Small intestine (tissue), 7 donors: Measurements from ENCODE around the gene TULP4. TPM values are rescaled to one million over a fixed set of nuclear protein-coding genes. Genes with fewer than 3 reads are reported as not detected.

Experiments used
- DNase-seq, 2 donors: peaks; one replicate each; pipeline versions ENCODE4 v3.0.0 to v3.0.0-alpha.2; 2013
- FAIRE-seq: peaks from 2 replicates; lab custom pipeline; 2012; peaks lifted over from hg19 to GRCh38; lab: Jason Lieb, UNC
- H3K27ac ChIP-seq, 3 donors: one replicate each; pipeline ENCODE4 v1.5.1; 2013; ENCODE audit warnings: low read length in 2 of 3, mild to moderate bottlenecking in 2 of 3, control low read depth in 1 of 3, inconsistent platforms in 1 of 3, low read depth in 1 of 3, moderate library complexity in 1 of 3
- H3K27me3 ChIP-seq, 3 donors: one replicate each; pipeline ENCODE4 v1.6.1; 2013; ENCODE audit warnings: low read length in 3 of 3, inconsistent platforms in 1 of 3; ENCODE audit not compliant: control insufficient read depth in 3 of 3, insufficient read depth in 3 of 3
- H3K36me3 ChIP-seq, 3 donors: one replicate each; pipeline ENCODE4 v1.6.1; 2013; ENCODE audit warnings: low read length in 3 of 3, inconsistent platforms in 1 of 3, low read depth in 1 of 3, mild to moderate bottlenecking in 1 of 3, moderate library complexity in 1 of 3; ENCODE audit not compliant: control insufficient read depth in 3 of 3, insufficient read depth in 2 of 3
- H3K4me1 ChIP-seq, 3 donors: one replicate each; pipeline ENCODE4 v1.6.1; 2013; ENCODE audit warnings: low read length in 2 of 3, inconsistent platforms in 1 of 3, low read depth in 1 of 3, mild to moderate bottlenecking in 1 of 3, moderate library complexity in 1 of 3; ENCODE audit not compliant: control insufficient read depth in 3 of 3, insufficient read depth in 2 of 3
- H3K4me3 ChIP-seq, 3 donors: one replicate each; pipeline ENCODE4 v1.5.1; 2013; ENCODE audit warnings: low read length in 3 of 3, control low read depth in 1 of 3, inconsistent platforms in 1 of 3, low read depth in 1 of 3, mild to moderate bottlenecking in 1 of 3, moderate library complexity in 1 of 3
- H3K9me3 ChIP-seq, 2 donors: one replicate each; pipeline ENCODE4 v1.6.1; 2013; ENCODE audit warnings: low read depth in 1 of 2, low read length in 1 of 2; ENCODE audit not compliant: control insufficient read depth in 2 of 2, insufficient read depth in 1 of 2
- WGBS, 3 donors: extraction: QIAGEN DNeasy Blood & Tissue Kit; methylation state at CpG; one replicate each; pipeline ENCODE4 v1.1.7; 2013; 5-methylcytosine and 5-hydroxymethylcytosine counted together
- polyA plus RNA-seq, 4 donors: library from polyadenylated mRNA; stranded (reverse) in 3 of 4; unstranded in 1 of 4; fragments of 200-250 nt in 3 of 4; fragments of 120-200 nt in 1 of 4; gene quantifications; one replicate each; pipeline versions ENCODE4 v1.2.1 to v1.2.3, GENCODE V29; 2013
- donor health status: healthy with polysubstance abuse.
- donor health status: control.
- donor health status: control.
- donor health status: Bipolar disorder and iron deficiency.
- donor health status: healthy.

The TULP4 gene
- polyA plus RNA-seq, 4 donors = 7.2 to 30.7 (median 10.7) TPM

DNA sequence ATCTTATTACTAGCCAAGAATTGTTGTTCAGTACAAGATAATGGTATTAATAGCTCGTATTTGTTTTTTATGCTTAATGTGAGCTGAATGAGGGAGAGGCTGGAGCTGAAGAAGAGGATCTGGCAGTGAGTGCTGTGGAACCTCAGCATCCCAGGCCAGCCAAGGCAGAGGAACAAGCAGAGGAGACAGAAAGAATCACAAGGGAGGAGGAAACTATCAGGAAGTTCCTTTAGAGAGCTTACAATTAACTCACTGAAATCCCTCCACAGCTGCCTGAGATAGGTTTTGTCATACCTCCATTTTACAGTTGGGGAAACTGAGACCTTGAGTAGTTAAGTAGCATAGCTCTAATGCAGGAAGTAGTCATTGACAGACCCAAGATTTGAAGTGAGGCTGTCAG lies 39.9 kb upstream of the TULP4 start:
- H3K36me3 ChIP-seq = peaks cover 0 to 15% (median 2%) of the 10 kb centered on the region in 3 donors
- H3K27ac ChIP-seq = no peak overlapping the region
- no peak overlapping the region for H3K4me3 ChIP-seq
- FAIRE-seq = no peak
- H3K9me3 ChIP-seq = no peaks in the 10 kb centered on the region
- WGBS, 3 donors = 93 to 99% (median 96%) methylated on average over 1 of the region's 1 CpG
- DNase-seq = no peak
- H3K4me1 ChIP-seq = peaks cover 0 to 5% (median 0%) of the 10 kb centered on the region in 3 donors
- no peaks in the 10 kb centered on the region for H3K27me3 ChIP-seq

DNA sequence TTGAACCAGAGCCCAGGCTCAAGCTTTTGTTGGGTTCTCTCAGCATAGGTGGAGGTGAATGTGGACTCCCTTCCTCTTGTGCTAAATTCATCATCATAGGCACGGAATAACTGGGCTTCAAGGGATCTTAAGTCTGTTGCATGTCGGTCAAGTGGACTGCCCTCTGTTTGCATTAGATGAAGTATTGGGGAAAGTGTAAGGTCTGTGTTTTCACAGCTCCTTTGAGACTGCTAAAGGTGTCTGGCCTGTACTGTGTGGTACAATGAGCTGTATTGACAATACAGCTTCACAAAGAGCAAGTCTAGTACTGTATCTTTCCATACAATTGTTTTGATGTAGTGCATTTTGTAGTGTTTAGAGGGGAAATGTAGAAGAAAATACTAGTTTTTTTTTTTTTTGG lies 34.3 kb upstream of the TULP4 start:
- DNase-seq (no peak), FAIRE-seq (no peak)
- Histone ChIP-seq H3K9me3 (no peaks in the 10 kb centered on the region), H3K27ac (no peak overlapping the region), H3K27me3 (no peaks in the 10 kb centered on the region), H3K4me1 (no peaks in the 10 kb centered on the region), H3K4me3 (no peak overlapping the region), H3K36me3 (peaks cover 0 to 8% (median 0%) of the 10 kb centered on the region in 3 donors)
- 88 to 98% (median 90%) methylated on average over 2 of the region's 2 CpGs for WGBS, 3 donors

DNA sequence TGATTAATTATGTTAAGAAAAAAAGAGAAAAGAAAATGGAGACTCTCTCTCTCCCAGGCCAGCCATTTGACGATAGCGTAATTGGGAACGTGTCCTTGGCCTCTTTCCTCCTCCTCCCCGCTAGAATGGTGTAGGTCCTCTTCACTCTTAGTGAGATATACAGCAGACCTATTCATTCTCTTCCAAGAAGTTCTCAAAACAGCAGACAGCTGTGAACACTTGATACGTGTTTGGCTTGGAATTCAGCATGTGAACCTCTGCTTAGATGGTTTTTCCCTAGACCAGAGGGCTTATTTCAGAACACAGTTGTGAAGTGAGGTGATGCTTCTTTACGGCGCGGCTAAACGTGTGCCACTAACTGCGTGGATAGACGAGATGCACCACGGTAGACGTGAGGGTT lies 32.6 kb upstream of the TULP4 start:
- Histone ChIP-seq H3K27ac (peak overlapping the region in 1 of 3 donors; percentile 3), H3K4me3 (no peak overlapping the region), H3K4me1 (no peaks in the 10 kb centered on the region), H3K36me3 (peaks cover 0 to 12% (median 4%) of the 10 kb centered on the region in 3 donors), H3K9me3 (no peaks in the 10 kb centered on the region), H3K27me3 (no peaks in the 10 kb centered on the region)
- 83 to 97% (median 96%) methylated on average over 13 of the region's 13 CpGs for WGBS, 3 donors
- no peak for FAIRE-seq
- no peak for DNase-seq

DNA sequence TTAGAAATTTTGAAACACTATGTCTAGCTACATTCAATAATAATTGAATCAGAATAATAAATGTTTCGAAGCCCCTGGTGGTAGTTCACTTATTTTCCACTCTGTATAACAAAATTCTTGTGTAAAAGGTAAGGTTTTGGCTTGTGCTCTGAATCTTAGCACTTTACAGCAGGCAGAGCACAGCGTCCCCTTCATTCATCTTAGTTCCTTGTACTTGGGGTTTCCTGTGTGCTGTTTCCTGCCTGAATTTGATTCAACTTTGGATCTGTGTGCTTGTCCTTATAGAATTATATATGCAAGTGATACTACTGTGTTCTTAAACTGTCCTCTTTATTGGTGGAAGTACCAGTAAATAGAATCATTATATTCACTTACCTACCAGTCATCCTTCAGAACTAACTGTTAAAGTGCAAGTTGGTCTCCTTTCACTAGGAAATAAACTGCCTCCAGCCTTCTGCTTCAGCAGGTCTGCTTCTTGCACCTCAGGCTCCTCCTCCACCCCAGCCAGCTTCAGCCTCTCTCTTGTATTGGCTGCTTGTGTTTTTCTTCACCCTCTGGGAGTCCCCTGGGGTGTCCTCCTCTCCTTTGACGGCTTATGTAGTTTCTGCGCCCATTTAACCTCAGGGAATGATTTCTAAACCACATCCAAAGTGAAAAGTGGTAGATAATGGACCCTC lies 28.8 kb upstream of the TULP4 start:
- Histone ChIP-seq H3K9me3 (no peaks in the 10 kb centered on the region), H3K27me3 (no peaks in the 10 kb centered on the region), H3K4me3 (no peak overlapping the region), H3K27ac (peak overlapping the region; percentile 1 to 84 (median 46)), H3K4me1 (peaks cover 0 to 13% (median 8%) of the 10 kb centered on the region in 3 donors), H3K36me3 (peaks cover 0 to 17% (median 4%) of the 10 kb centered on the region in 3 donors)
- 66 to 78% (median 77%) methylated on average over 4 of the region's 4 CpGs for WGBS, 3 donors
- FAIRE-seq = no peak
- DNase-seq = no peak

DNA sequence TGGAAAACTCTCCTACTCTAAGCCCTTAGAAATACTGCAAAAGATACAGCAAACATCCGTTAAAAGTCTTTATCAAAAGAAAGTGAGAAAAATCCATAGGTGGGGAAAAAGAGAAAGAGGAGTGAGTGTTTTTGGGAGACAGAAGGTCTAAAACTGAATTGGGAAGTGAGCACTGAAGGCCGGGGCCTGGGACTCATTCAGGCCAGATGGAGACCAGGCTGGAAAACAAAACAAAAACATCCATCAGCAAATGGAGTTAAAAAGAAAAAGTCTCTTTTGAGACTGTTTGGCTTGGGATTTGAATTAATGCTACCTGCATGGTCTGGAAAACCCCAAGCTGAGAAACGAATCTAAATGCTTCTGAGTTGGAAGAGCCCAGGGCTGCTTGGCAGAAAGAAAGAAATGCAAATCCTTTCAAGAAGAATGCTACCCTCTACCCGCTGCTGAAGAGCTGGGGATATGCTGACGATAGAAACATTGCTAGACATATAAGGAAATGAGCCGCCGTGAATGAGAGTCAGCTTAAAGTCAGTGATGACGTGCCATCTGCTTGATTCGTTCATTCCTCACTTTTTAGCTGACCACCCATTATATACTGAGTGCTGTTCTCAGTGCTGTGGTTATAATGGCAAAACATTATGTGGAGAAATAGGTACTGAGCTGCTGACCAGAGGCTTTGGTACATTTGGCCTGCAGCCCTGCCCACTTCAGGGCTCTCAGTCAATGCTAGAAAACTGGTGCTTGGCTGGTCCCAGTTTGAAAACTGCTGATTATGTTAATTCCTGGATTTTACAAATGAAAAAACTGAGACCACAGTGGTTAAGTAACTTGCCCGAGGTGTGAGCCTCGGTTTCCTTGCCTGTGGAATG lies 28.0 kb upstream of the TULP4 start:
- H3K27me3 ChIP-seq = no peaks in the 10 kb centered on the region
- peak in 1 of 2 donors; percentile 26 for DNase-seq
- WGBS, 3 donors = 60 to 84% (median 73%) methylated on average over 11 of the region's 11 CpGs
- H3K4me3 ChIP-seq = no peak overlapping the region
- H3K27ac ChIP-seq = peak overlapping the region; percentile 1 to 90 (median 46)
- H3K4me1 ChIP-seq = peaks cover 0 to 13% (median 8%) of the 10 kb centered on the region in 3 donors
- FAIRE-seq = no peak
- peaks cover 0 to 17% (median 4%) of the 10 kb centered on the region in 3 donors for H3K36me3 ChIP-seq
- no peaks in the 10 kb centered on the region for H3K9me3 ChIP-seq

DNA sequence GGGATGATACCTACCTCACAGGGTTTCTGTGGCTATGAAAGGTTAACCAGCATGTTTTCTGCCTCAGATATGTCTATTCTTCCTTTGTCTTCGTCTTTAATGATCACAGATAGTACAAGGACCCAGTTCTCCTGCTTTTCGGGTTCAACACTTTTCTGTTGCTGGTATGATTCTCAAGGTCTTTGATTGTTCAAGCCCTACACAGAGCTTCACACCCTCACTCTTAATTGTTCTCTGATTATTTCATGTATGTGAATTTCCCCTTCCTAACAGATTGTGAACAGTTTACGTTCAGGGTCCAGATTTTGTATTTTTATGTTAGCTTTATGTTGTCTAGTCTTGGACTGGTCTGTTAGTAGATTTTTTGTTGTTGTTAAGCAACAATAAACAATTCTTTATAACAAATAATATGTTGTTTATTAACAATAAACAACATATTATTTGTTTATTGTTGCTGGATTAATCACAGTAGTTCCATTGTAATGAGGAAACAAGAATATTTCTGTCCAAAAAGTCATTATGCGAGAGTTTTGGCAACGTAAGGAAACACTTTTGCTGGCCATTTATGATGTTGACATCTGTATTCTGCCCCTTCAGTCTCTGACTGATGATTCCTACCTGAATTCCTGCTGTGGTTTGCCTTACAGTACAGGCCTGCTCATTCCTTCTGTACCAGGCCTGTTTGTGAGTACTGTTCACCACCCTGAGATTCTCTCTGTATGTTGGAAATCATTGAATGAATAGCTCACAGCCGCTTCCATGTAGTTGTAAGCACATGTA lies 27.2 kb upstream of the TULP4 start:
- H3K9me3 ChIP-seq = no peaks in the 10 kb centered on the region
- no peak for DNase-seq
- WGBS, 3 donors = 87 to 91% (median 89%) methylated on average over 6 of the region's 6 CpGs
- H3K36me3 ChIP-seq = peaks cover 0 to 21% (median 4%) of the 10 kb centered on the region in 3 donors
- H3K4me1 ChIP-seq = peaks cover 0 to 13% (median 8%) of the 10 kb centered on the region in 3 donors
- FAIRE-seq = no peak
- H3K27ac ChIP-seq = peak overlapping the region in 2 of 3 donors; percentile 46 to 90
- H3K27me3 ChIP-seq = no peaks in the 10 kb centered on the region
- H3K4me3 ChIP-seq = no peak overlapping the region

DNA sequence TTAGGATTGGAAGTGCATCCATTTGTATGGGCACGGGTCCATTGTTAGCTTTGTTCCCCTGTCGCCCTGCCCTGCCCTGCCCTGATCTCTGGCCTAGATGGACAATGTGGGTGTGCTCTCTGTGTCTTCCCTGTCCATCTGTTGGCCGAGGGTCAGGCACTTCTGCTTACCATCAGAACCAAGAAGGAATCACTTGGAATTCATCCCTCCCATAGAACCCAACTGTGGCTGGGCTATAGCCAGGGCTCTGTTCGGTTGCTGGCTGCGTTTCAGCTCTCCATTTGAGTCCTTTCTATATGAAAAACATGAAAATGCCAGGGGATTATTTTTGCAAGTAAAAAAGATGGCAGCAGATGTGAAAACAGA lies 26.6 kb upstream of the TULP4 start:
- peaks cover 0 to 21% (median 4%) of the 10 kb centered on the region in 3 donors for H3K36me3 ChIP-seq
- H3K4me3 ChIP-seq = no peak overlapping the region
- DNase-seq (no peak), FAIRE-seq (no peak)
- 63 to 83% (median 82%) methylated on average over 5 of the region's 5 CpGs for WGBS, 3 donors
- H3K27ac ChIP-seq = peak overlapping the region in 1 of 3 donors; percentile 25
- no peaks in the 10 kb centered on the region for H3K9me3 ChIP-seq
- H3K27me3 ChIP-seq = no peaks in the 10 kb centered on the region
- H3K4me1 ChIP-seq = peaks cover 0 to 13% (median 8%) of the 10 kb centered on the region in 3 donors

DNA sequence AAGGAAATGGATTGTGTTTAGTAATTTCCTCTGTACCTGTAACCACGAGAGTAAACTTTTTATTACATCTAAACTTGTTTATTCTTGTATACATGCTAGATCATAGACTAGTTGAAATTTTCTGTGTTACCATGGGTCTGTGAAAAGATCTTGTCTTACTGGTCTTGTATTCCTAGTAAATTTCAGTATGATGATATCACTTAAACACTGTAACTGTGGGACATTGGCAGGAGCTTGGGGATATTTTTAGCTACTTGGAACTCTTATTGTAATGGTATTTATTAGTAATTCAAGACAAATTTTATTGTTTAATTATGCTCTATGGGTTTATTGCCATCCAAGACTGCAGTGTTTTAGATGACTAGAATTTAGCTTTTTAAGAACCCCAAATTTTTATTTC lies 25.9 kb upstream of the TULP4 start:
- Histone ChIP-seq H3K9me3 (no peaks in the 10 kb centered on the region), H3K27me3 (no peaks in the 10 kb centered on the region), H3K27ac (peak overlapping the region in 1 of 3 donors; percentile 44), H3K4me1 (peaks cover 0 to 13% (median 10%) of the 10 kb centered on the region in 3 donors), H3K36me3 (peaks cover 0 to 21% (median 4%) of the 10 kb centered on the region in 3 donors), H3K4me3 (no peak overlapping the region)
- 17 to 39% (median 23%) methylated on average over 1 of the region's 1 CpG for WGBS, 3 donors
- DNase-seq (no peak), FAIRE-seq (no peak)
